Measurements from ENCODE around the gene HBG1.

GRCh38 chr11:5265832-5266231 is 16.2 kb upstream of the HBG1 start:
- TF ChIP-seq CTCF (IDR thresholded peaks at IDR 0.05) (no peak), EZH2 (IDR thresholded peaks at IDR 0.05; ENCODE audit: borderline replicate concordance, insufficient read depth, low read depth, low read length, poor library complexity, severe bottlenecking) (no peak)
